AG09319 (cell line): ENCODE data around the gene PCARE.
"Not testable (repeated sequence)": the region's sequence is repeated elsewhere in the genome, so short reads cannot be mapped to it uniquely, and the experiment has no call there.

Experiments
- DNase-seq: peaks from one replicate; pipeline ENCODE4 v3.0.0-alpha.2; 2010; ENCODE audit warnings: low read depth; ENCODE audit errors: extremely low read depth
- CTCF ChIP-seq: IDR thresholded peaks from 2 replicates; pipeline ENCODE4 v1.5.1; 2011; ENCODE audit warnings: low read depth, mild to moderate bottlenecking, inconsistent platforms, low read length, moderate library complexity

Gene PCARE

DNA sequence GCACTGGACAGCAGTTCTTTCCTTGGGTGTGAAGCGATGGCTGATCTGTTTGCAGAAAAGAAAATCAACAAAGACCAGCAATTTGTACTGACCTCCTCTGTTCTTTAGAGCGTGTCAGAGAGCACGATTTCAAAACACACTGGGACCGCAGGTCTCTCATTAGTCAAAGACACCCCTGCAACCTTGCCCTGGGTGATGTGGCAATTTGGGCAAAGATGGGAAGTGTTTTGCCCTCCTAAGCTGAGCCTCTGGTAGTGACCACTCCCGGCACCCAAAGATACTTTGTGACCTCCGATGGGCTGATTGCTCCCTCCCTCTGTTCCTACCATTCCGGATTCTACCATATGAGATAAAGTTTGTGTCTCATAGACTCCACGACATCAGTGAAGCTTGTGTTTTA, 22.6 kb upstream of the PCARE start:
- TF ChIP-seq CTCF: no peak
- DNase-seq: no peak

DNA sequence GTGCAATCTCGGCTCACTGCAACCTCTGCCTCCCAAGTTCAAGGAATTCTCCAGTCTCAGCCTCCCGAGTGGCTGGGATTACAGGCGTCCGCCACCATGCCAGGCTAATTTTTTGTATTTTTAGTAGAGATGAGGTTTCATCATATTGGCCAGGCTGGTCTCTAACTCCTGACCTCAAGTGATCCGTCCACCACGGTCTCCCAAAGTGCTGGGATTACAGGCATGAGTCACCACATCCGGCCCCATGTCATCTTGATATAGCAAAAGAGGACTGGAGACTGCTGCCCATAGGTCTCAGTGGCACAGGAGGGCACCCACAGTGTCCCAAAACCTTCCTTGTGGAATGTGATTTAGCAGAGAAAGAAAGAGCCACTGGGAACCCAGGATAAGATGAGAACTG, 16.0 kb upstream of the PCARE start:
- not testable (repeated sequence) for DNase-seq

DNA sequence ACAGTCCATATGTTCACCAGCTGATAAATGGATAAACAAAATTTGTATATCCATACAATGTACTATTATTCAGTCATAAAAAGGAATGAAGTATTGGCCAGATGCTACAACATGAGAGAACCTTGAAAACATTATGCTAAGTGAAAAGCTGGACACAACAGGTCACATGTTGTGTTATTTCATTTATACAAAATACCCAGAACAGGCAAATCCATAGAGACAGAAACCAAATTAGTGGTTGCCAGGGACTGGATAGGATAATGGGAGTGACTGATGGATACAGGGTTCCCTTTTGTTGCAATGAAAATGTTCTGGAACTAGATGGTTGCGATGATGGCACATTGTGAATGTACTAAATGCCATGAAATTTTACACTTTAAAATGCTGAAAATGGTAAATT, 10.2 kb upstream of the PCARE start:
- DNase-seq: no peak
- no peak for TF ChIP-seq CTCF

DNA sequence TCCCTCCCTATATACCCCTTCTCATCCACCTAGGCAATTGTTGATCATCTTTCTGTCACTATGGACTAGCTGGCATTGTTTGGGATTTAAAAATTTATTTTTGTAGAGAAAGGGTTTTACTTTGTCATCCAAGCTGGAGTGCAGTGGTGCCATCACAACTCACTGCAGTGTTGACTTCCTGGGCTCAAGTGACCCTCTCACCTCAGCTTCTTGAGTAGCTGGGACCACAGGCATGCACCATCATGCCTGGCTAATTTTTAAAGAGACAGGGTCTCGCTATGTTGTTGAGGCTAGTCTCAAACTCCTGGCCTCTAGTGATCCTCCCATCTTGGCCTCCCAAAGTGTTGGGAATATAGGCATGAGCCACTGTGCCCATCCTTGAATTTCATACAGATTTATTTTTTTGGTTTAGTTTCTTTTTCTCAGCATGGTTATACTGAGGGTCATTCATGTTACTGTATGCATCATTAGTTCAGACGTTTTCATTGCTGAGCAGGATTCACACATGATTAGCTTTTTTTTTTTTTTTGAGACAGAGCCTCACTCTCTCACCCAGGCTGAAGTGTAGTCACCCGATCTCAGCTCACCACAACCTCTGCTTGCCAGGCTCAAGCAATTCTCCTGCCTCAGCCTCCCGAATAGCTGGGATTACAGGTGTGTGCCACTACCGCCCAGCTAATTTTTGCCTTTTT, 8.6 kb upstream of the PCARE start:
- DNase-seq: no peak
- no peak for TF ChIP-seq CTCF

DNA sequence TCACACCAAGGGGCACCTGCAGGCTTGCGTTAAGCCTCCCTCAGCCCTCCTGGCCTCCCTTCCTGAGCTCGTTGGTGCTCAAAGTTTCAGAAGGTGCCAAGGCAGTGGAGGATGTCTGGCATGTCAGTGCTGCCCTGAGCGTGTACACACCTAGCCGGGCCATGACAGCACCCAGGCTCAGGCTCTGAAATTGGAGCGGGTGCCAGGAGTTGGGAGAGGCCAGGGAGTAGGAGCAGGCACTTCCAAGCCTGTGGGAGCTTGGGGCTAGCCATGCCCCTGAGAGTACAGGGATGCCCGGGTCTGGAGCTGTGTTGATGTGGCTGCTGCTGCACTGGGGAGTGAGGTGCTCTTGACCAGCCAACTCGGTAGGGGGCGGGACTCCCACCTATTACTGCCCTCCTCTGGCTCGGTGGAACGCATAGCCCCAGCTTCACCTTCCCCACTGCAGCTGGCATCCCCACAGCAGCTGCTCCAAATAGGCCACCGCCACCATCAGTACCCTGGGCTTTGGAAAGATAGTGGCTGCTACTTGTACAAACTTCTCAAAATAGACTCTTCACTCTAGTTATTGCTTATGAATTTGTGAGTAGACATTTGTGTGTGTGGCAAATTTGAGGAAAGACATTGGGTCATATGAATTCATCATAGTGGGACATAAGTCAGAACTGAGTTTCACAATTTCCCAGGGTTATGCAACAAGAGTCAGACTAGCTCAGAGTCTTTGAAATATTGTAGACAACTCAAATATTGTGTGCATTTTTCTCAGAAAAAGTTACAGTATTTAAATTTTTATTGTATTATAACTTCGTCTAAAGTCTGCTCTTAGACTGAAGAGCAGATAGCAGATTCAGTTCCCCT, 6.8 kb upstream of the PCARE start:
- no peak for DNase-seq

DNA sequence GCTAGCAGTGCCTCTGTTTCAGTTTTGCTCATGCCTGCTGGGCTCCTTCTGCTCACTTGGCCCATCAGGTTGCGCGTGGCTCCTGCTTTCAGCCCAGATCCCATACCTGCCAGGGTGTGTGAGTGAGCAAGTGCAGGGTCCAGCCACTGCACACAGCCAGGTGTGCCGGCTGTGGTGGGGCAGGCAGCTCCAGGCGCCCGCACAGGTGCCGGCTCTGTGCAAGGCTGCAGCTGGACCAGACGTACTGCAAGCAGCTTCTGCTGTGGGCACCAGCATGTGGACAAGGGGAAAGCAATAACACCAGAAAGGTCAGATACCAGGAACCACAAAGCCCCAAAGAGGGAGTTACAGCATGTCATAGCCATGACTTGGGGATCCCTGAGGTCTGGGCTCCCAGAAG, 5.6 kb upstream of the PCARE start:
- TF ChIP-seq CTCF: no peak
- no peak for DNase-seq

More for the DNA sequence above, 6.8 kb upstream of the PCARE start:
- no peak for TF ChIP-seq CTCF

- TF ChIP-seq CTCF: no peak; the same call in 1 of the 2 replicates
- peak; percentile 68 for DNase-seq
These were observed 1.8 kb upstream of the PCARE start for GRCh38 chr2:29075894-29076705.
